Stimulated activated CD4-positive, alpha-beta T cell treated with anti-CD3 and anti-CD28 coated beads, Interleukin-15, amount 100 ng/mL, for 1 hour (primary cell): Measurements from ENCODE around the gene EXOC3L4.
"Not testable (repeated sequence)": the region's sequence is repeated elsewhere in the genome, so short reads cannot be mapped to it uniquely, and the experiment has no call there.

Experiments used
- DNase-seq, 2 donors: peaks; one replicate each; pipeline ENCODE4 v3.0.0-alpha.2; 2020; ENCODE audit warnings: low read depth in 1 of 2, low spot score in 1 of 2

The EXOC3L4 gene

GRCh38 chr14:103149351-103150237, 55.1 kb downstream of the EXOC3L4 start:
- no peak for DNase-seq

- DNase-seq: no peak
Observed at GRCh38 chr14:103151270-103151945, 56.9 kb downstream of the EXOC3L4 start.

DNA sequence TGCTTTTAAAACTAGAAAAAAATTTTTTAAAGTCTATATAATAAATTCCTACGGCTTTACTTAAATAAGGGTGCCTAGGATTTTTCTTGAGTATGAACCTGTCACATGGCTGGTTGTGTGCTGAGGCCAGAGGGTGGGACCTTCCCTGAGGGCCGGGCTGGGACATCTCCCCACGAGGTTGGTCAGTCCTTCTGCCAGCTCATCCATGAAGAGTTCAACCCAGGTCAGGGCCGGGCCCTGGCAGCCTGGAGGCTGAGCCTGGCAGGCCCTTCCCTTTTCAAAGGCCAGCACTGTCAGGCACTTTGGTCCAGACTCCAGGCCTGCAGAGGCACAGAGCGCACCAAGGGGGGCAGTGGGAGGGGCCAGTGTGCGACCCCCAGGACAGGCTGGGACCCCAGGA, 60.5 kb downstream of the EXOC3L4 start:
- no peak for DNase-seq

DNA sequence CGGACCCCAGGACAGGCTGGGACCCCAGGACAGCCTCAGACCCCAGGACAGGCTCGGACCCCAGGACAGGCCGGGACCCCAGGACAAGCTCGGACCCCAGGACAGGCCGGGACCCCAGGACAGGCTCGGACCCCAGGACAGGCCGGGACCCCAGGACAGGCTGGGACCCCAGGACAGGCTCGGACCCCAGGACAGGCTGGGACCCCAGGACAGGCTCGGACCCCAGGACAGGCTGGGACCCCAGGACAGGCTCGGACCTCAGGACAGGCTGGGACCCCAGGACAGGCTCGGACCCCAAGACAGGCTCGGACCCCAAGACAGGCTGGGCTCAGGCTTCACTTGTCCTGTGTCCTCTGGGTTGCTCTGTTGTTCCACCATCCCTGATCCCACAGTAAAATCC, 60.9 kb downstream of the EXOC3L4 start:
- not testable (repeated sequence) for DNase-seq

- DNase-seq: no peak
Observed at GRCh38 chr14:103155826-103156394, 61.4 kb downstream of the EXOC3L4 start.

DNA sequence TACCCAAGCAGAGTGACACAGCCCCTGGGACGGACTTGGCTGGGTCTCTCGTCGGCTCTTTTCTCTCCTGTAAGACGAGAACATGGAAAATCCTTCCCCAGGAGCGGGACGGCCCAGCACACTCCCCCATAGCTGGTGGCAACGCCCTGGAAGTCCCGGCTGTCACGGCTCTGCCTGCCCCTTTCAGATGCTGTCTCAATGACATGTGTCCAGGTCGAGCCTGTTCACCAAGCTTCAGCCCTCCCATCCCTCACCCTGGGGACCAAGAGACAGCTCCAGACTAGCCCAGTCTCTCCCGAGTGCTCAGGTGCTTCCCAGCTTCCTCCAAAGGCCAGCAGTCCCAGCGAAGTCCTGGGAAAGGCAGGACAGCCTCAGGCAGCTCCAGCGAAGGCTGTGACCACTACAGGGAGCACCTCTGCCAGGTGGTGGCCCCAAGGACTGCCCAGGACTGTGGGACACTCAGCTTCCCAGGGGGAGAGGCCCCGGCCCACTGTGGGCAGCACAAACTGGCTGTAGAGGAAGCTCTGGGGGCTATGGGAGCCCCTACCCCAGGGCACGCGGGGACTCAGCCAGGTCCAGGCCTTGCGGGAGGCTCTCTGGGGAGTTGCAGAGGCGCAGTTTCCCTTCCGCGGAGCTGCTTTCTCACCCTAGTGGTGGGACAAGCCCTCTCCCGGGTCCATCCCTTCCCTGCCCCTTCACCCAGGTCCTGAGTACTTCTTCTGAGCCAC, 62.3 kb downstream of the EXOC3L4 start:
- DNase-seq: no peak

- DNase-seq: no peak
Observed at GRCh38 chr14:103157969-103158368, 63.4 kb downstream of the EXOC3L4 start.

DNA sequence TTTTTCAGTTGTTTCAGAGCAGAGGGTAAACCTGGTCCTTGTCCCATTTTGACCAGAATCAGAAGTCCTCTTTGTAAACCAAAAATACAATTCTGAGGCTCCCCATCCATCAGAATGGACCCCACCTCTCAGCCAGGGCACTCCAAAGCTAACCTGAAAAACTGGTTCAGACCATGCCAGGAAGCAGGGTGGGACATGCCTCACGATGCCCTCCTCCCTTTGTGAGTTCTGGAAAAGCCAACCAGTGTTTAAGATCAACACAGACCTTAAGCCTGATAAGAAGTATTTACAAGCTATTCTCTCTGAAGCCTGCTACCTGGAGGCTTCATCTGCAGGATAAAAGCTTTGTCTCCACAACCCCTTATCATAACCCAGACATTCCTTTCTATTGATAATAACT, 64.2 kb downstream of the EXOC3L4 start:
- no peak for DNase-seq
